Left forelimb (tissue), 1 donor: ENCODE results near the gene MRPS31.
"Not testable (repeated sequence)": the region's sequence is repeated elsewhere in the genome, so short reads cannot be mapped to it uniquely, and the experiment has no call there.

Experiments
- DNase-seq: peaks from one replicate; pipeline ENCODE4 v3.0.0-alpha.2; 2018; ENCODE audit warnings: low spot score

MRPS31 gene

DNA sequence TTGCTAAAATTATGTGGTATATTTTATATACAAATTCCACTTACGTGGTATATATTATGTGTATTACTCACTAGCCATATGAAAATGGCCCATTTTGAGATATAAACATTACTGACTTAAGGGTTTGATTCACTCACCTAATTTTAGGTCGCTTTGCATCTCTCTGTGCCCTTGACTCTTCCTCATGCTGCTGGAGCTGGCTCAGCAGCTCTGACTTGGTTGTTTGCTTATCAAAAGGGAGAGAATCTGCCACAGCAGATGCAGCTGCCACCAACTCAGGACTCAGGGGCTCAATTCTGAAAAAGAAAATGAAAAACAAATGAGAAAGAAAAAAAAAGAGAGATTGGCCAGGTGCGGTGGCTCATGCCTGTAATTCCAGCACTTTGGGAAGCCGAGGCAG is 12.2 kb downstream of the MRPS31 start:
- DNase-seq, result no peak

DNA sequence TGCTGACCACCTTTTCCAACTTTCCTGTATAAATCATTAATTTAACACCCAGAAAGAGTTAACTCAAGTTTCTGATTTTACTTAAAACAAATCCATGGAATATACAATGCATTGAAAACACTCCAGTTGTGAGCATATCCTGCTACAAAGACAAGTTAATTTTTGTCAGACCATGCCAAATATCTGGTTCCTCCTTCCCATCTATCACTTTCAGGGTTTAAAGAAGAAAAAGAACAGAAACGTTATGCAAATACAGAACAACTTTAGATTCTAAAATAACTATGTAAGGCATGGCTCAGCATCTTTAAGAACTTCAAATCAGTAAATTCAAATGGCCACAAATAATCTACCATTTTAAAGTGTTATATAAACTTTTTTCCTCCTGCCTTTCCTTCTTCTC is 14.9 kb downstream of the MRPS31 start:
- DNase-seq, result no peak

DNA sequence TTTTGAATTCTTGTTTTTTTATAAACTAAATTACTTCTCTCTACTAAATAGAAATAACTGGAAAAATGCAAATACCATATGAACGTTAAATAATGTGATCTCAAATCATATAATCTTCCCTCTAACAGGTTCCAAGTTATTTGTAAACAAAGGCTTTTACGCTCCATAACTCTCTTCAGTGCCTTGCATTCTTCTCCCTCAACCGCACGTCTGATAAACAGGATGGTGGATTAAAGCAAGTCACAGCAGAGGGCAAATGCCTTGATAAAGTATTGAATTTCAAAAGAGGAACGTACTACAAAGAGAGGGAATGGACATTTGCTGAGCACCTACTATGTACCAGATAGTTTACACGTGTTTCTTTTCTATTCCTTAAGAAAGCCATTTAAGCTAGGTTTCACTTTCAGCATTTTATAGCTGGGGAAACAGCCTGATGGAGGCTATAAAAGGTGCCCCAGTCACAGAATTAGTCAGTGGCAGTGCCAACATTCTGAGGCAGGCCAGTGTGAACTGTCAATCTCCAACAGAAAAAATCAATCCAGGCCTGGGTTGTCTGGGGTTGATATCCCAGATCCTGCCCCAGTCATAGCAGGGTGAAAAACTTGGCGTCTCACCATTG is 15.8 kb downstream of the MRPS31 start:
- no peak for DNase-seq

DNA sequence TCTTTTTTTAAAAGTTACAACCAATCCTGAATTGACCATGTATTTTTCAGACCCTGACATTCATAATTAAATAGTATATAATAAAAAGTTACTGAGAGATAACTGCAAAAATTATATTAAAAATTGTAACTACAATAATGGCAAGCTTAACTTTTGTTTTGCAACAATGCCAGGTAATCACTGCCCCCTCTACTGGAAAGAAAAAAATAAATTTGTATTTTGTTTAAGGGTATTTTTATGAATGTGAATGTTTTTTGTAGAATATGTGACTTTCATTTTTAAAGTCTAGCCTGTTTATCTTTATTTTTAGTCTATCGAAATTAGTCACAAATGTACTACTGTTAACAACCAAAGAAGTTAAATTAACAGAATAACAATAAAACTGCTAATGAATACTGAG is 21.7 kb downstream of the MRPS31 start:
- no peak for DNase-seq

DNA sequence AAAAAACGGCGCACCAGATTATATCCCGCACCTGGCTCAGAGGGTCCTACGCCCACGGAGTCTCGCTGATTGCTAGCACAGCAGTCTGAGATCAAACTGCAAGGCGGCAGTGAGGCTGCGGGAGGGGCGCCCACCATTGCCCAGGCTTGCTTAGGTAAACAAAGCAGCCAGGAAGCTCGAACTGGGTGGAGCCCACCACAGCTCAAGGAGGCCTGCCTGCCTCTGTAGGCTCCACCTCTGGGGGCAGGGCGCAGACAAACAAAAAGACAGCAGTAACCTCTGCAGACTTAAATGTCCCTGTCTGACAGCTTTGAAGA is 35.8 kb downstream of the MRPS31 start:
- not testable (repeated sequence) for DNase-seq

DNA sequence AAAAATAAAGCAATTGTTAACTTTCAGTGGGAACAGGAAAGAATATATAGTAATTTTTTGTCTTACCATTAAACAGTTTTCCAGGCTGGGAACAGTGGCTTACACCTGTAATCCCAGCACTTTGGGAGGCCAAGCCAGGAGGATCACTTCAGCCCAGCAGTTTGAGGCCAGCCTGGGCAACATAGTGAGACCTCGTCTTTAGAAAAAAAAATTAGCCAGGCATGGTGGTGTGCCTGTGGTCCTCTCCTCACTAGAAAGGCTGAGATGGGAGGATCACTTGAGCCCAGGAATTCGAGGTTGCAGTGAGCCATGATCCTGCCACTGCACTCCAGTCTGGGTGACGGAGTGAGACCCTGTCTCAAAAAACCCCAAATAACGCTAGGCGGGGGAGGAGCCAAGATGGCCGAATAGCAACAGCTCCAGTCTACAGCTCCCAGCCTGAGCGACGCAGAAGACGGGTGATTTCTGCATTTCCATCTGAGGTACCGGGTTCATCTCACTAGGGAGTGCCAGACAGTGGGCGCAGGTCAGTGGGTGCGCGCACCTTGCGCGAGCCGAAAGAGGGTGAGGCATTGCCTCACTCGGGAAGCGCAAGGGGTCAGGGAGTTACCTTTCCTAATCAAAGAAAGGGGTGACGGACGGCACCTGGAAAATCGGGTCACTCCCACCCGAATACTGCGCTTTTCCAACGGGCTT is 36.3 kb downstream of the MRPS31 start:
- not testable (repeated sequence) for DNase-seq

DNA sequence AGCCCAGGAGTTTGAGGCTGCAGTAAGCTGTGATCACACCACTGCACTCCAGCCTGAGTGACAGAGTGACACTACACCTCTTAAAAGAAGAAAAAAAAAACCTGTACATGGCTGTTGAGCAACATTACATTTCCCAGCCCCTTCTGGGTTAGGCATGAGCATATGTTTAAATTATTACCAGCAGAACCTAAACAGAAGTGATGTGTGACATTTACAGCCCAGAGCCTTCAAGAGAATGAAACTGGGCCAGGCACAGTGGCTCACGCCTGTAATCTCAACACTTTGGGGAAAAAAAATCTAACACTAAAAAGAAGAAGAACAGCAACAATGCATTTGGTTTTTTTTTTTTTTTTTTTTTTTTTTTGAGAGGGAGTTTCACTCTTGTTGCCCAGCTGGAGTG is 38.3 kb downstream of the MRPS31 start:
- no peak for DNase-seq

DNA sequence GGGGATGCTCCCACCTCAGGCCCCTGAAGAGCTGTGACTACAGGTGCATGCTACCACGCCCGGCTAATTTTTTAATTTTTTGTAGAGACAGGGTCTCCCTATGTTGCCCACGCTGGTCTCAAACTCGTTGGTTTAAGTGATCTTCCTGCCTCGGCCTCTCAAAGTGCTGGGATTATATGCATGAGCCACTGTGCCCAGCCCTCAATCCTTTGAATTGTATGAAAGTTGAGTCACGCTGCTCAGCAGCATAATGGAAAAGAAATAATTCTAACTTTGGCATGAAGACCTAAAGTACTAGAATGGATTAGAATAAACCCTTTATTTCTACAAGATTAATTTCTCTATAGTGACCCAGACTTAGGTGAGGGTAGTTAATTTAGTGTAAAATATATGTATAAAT is 42.4 kb downstream of the MRPS31 start:
- DNase-seq, result no peak

DNA sequence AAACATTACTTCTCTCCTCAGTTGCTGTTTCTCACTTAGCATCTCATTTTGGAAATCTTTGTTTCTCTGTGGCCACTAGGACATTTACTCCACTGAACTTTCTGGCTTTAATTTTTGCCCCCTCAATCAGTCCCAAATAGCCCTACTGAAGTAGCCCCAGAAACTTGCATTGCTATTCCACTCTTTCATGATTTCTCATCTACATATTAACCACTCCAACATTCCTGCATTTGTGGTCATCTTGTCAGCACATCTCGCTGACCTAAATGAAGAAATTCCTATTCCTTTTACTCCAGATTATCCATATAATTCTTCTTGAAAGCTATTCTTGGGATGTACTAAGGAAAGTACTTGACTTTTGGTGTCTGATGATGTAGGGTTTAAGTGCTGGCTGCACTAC is 56.6 kb downstream of the MRPS31 start:
- DNase-seq, result not testable (repeated sequence)

DNA sequence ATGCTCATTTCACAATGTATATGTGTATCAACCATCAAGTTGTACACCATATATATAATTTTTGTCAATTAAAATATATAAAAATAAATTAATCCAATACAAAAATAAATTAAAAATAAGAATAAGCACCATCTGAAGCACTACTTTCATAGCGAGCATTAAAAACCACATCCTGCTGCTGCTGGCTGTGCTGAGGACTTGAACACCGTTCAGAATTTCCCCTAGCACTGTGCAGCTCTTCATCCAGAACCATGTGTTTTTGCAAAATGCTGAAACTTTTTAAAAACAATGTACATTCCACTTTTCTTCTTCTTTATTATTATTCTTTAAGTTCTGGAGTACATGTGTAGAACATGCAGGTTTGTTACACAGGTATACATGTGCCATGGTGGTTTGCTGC is 64.6 kb downstream of the MRPS31 start:
- no peak for DNase-seq

DNA sequence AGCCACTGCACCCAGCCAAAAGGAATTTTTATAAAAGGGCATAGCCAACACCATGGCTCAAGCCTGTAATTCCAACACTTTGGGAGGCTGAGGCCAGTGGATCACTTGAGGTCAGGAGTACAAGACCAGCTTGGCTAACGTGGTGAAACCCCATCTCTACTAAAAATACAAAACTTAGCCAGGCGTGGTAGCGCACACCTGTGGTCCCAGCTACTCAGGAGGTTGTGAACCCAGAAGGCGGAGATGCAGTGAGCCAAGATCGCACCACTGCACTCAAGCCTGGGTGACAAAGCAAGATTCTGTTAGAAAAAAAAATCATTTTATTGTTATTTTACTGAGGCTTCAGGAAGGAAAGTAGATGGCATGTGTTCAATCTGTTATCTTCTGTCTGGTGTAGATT is 73.3 kb downstream of the MRPS31 start:
- no peak for DNase-seq

DNA sequence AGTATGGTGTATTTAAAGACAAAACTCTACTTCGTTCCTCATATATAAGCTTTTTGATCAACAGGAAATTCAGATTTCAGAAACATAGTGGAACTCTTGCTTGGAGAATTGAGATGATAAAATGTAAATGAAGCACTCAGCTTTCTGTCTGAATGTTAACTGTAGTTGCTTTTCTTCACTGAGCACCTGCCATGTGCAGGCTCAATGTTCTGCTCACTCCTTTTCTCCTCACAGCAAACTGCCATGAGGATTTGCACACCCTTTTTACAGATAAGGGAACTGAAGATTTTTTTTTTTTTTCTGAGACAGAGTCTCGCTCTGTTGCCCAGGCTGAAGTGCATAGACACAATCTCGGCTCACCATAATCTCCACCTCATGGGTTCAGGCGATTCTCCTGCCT is 76.6 kb downstream of the MRPS31 start:
- DNase-seq, result no peak

DNA sequence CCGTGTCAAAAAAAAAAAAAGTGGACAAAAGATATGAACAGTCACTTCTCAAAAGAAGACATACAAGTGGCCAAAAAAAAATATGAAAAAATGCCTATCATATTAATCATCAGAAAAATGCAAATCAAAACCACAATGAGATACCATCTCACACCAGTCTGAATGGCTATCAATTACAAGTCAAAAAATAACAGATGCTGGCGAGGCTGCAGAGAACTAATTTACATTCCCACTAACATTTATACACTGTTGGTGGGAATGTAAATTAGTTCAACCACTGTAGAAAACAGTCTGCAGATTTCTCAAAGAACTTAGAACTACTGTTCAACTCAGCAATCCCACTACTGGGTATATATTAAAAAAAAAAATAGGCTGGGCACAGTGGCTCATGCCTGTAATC is 78.0 kb downstream of the MRPS31 start:
- no peak for DNase-seq

DNA sequence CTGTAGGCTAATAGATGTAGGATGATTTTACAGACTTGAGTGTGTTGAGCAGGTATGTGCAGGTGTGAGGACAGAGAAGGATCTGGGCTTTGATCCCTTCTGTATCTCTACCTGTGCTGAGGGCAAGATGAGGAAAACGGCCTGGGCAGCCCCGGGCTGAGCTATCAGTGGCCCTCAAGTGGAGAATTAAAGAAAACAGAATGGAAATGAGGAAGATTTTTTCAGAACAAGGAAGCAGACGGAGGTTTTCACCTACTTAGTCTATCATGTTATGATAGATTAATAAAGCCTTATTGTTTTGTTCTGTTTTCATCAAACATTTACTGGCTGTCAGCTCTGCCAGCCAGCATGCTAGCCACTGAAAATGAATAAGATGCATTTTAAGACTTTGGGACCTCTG is 82.2 kb downstream of the MRPS31 start:
- DNase-seq, result no peak

DNA sequence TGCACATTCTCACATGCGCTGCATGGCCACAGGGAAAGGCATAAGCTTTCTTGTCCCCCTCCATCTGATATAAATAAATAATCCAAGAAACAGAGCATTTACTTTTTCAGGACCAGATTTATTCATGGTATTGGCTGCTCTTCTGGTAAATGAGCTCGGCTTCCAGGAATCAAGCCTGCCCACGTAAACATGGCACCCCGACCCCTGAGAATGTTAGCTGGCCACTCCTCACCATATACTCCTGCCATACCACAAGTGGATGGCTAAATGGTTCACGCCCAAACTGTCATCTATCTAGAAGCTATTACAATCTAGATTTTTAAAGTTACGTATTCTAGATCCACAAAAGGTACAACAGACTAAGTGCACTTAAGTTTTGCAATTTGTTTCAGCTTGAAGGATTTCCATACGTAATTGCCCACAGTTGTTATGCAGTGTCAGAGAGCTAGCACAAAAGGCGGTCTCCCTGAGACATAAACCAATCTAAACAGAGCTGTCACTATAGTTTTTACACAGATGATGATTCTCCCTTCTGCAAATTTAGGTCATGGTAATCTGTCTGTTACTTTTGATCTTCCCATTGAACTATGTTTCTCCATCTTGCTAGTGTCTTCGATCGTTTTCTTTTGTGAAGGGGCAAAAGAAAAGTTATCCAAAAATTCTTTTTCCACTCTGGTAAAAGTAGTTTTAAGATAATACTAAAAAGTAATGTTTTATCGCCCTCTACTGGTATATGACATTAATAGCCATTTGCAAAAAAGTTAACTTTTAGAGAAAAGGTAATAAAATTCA is 88.3 kb downstream of the MRPS31 start:
- DNase-seq, result no peak

DNA sequence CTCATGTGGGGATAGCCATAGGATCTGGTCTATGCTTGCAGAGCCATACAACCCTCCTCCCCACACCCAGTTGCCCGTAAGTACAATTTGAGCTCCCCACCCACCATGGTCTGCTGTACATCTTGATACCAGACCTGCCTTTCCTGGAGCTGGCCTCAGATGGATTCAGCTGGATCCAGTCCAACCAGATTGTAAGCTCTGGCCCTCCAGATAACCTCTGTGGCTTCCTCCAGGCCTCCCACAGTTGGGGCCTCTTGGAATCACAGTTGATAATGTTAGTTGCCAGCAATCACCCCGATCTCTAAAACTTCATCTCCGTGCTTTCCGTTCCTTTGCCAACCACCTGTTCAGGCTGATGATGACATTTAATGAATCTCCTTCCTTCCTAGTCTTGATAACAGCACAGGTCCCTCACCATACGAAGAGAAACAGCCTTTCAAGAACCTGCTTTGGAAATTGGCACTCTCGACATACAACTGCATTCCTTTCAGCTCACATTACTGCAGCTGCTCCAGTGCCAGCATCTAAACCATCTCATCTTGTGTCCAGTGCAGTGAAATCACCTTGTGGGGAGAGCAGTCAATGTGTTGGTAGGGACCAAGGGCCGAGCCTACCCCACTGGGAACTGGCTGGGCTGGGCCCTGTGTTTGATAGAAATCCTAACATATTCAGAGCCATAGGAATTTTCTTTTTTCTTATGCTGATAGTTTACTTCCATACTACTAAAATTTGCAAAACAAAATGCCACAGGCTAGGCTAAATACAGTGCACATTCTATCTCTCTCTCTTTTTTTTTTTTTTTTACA is 89.4 kb downstream of the MRPS31 start:
- DNase-seq, result no peak

DNA sequence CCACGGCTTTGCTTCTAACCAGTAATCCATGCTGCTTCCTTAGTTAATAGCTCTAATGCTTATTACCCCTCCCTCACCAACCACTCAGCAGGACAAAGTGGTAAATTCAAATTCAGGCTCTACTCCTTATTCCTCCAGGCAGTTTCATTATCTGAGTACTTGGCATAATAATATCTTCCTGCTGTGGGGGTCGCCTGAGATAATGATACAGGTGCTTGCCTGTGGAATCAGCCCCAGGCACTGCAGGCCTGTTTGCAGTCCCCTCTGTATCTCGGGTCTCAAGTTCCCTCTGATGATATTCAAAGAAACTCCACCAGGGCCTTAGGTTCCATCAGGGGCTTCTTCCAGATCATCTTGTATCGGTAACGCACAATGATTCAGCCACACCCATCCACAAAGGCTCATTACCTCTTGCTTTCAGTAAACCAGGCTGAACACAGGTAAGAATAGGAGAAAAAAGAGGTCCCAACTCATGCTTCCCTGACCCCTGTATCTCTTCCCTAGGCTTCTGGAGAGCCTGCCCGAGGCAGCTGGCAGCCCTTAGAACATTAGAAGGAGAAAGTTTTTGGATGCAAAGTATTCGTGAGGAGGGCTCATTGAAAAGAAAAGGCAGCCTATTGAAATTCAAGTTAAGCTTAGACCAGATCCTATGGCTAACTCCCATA is 90.2 kb downstream of the MRPS31 start:
- DNase-seq, result no peak

DNA sequence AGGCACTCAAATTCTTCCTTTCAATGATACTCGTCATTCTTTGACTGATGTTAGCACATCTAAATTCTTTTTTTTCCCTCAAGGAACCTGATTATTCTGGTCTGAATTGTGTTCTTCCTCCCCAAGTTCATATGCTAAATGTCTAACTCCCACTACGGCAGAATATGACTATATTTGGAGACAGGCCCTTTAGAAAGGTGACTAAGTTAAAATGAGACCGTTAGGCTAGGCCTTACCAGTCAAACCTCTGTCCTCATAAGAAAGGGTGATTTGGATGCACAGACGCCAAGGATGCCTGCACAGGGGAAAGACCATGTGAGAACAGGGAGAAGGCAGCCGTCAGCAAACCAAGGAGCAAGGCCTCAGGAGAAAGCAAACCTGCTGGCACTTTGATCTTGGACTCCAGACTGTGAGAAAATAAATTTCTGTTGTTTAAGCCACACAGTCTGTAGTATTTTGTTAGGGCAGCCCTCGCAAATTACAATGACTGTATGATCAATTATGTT is 91.5 kb downstream of the MRPS31 start:
- DNase-seq, result no peak
